Heart left ventricle (tissue), 16 donors: ENCODE measurements around the gene LIN9. TPM values are rescaled to one million over a fixed set of nuclear protein-coding genes. Genes with fewer than 3 reads are reported as not detected.

Source experiments
- ATAC-seq, 4 donors: fragments of 200-7000 bp; cut with Tn5 transposase; one replicate each; pipeline ENCODE4 v1.9.1; 2020 to 2022; ENCODE audit warnings: moderate library complexity in 4 of 4, mild to moderate bottlenecking in 3 of 4, moderate number of reproducible peaks in 1 of 4
- DNase-seq, 5 donors: peaks; one replicate each; pipeline ENCODE4 v3.0.0-alpha.2; 2020
- H3K27ac ChIP-seq, 12 donors: fragments of 200-600 bp; sonication (generic) in 4 of 12; one replicate each; pipeline versions ENCODE4 v1.5.0 to v1.8.0; 2016 to 2022; ENCODE audit warnings: mild to moderate bottlenecking in 2 of 12
- H3K27me3 ChIP-seq, 9 donors: fragments of 200-600 bp; sonication (generic) in 2 of 9; one replicate each; pipeline versions ENCODE4 v1.5.1 to v1.8.0; 2016 to 2022; ENCODE audit warnings: mild to moderate bottlenecking in 3 of 9
- H3K36me3 ChIP-seq, 9 donors: fragments of 200-600 bp; sonication (generic) in 2 of 9; one replicate each; pipeline versions ENCODE4 v1.5.0 to v1.8.0; 2018 to 2022; ENCODE audit warnings: mild to moderate bottlenecking in 2 of 9
- H3K4me1 ChIP-seq, 12 donors: fragments of 200-600 bp; sonication (generic) in 4 of 12; one replicate each; pipeline versions ENCODE4 v1.5.0 to v1.8.0; 2016 to 2022; ENCODE audit warnings: mild to moderate bottlenecking in 3 of 12
- H3K4me3 ChIP-seq, 12 donors: fragments of 200-600 bp; sonication (generic) in 4 of 12; one replicate each; pipeline versions ENCODE4 v1.5.0 to v1.8.0; 2017 to 2022; ENCODE audit warnings: mild to moderate bottlenecking in 9 of 12, moderate library complexity in 4 of 12
- H3K9me3 ChIP-seq, 12 donors: fragments of 200-600 bp; sonication (generic) in 4 of 12; one replicate each; pipeline versions ENCODE4 v1.5.0 to v1.8.0; 2016 to 2022; ENCODE audit warnings: mild to moderate bottlenecking in 1 of 12
- CTCF ChIP-seq, 12 donors: fragments of 200-600 bp; sonication (generic) in 4 of 12; IDR thresholded peaks; one replicate each; pipeline versions ENCODE4 v1.5.0 to v1.8.0; 2018 to 2022; ENCODE audit warnings: antibody characterized with exemption in 12 of 12, mild to moderate bottlenecking in 5 of 12
- POLR2A ChIP-seq, 2 donors: fragments of 450-650 bp; IDR thresholded peaks; one replicate each; pipeline ENCODE4 v1.6.1; 2017; ENCODE audit warnings: antibody characterized with exemption in 2 of 2, mild to moderate bottlenecking in 2 of 2, moderate library complexity in 2 of 2
- WGBS, 4 donors: extraction: QIAGEN DNeasy Blood & Tissue Kit in 2 of 4; methylation state at CpG; one replicate each; pipeline versions ENCODE4 v1.1.5 to v1.1.7; 2013 to 2018; 5-methylcytosine and 5-hydroxymethylcytosine counted together
- intact Hi-C, 10 donors: fragments of 100-400 bp; cut with DNase I; formaldehyde crosslinking; loops; one replicate each; pipeline versions ENCODE4 v1.11.1 to v1.14.2; 2022
- polyA plus RNA-seq, 2 donors: library from polyadenylated mRNA; stranded (reverse); fragments of 200-250 nt; gene quantifications; one replicate each; pipeline ENCODE4 v1.2.3, GENCODE V29; 2013
- total RNA-seq, 9 donors: library from RNA; depleted of rRNA in 2 of 9; stranded (reverse); fragments of >200 nt in 2 of 9; fragmentation: NEBNext Ultra II Directional in 3 of 9; extraction: Animal tissue kit (Norgen Biotek cat#: 25700) in 3 of 9; gene quantifications; one replicate each; pipeline versions ENCODE4 v1.1.0 to v1.2.4, GENCODE V29; 2016 to 2023
- donor health status: ischemic (EF 13 %, LVEDD 7.1; RV severe dilation, severe dysfunction).
- donor health status: healthy with polysubstance abuse.
- donor health status: DM: no; HTN: yes; CAD: no.
- donor health status: DM: no; HTN: no; CAD: no.
- donor health status: ischemic (EF 25% LVEDD 6.9; RV normal size, moderate dysfunction).
- donor health status: ischemic (EF 25% LVEDD 5.7; RV mildly dilated, moderate dysfunction).
- donor health status: healthy.
- donor health status: DM: yes; HTN: yes; CAD: no.
- donor health status: ischemic (EF 35%, LVEDD 5.7; RV mildly dilated, moderate dysfunction).
- donor health status: nonischemic (EF 11% LVEDD 7.7; RV severe dilation, severe dysfunction).
- donor health status: DM: yes; HTN: yes; CAD: no.
- donor health status: PGD.
- donor health status: ischemic (EF 29% LVEDD 5.4; RV normal size, mild dysfunction).
- donor health status: nonischemic (EF 23%, LVEDD 6.1; RV moderate dilation, normal function).

Gene LIN9
- total and polyA plus RNA-seq, 11 donors: 10.9 to 21.0 (median 17.7) TPM

- ATAC-seq (peak in 3 of 4 donors; percentile 22 to 33 (median 31)), DNase-seq (no peak)
- H3K27ac ChIP-seq: no peak within 1 kb of the TSS
- peaks cover 0 to 26% (median 8%) of the 10 kb centered on the region in 9 donors for H3K27me3 ChIP-seq
- peak within 1 kb of the TSS in 11 of 12 donors; percentile 30 to 61 (median 51) for H3K4me3 ChIP-seq
- intact Hi-C loops: no loop called here
- H3K9me3 ChIP-seq: no peaks in the 10 kb centered on the region
- H3K36me3 ChIP-seq: no peaks in the 10 kb centered on the region
- H3K4me1 ChIP-seq: peaks cover 0 to 12% (median 3%) of the 10 kb centered on the region in 12 donors
- WGBS, 4 donors: 4 to 9% (median 6%) methylated on average over 25 to 62 of the region's 62 CpGs
- no peak for TF ChIP-seq CTCF (IDR thresholded peaks at IDR 0.05)
- no peak for TF ChIP-seq POLR2A (IDR thresholded peaks at IDR 0.05)
Observed at GRCh38 chr1:226223157-226223785, 85.7 kb downstream of the LIN9 start, which contains the start of gene MIXL1. Gene MIXL1 (plus strand): TSS chr1:226223664. CDS start chr1:226223682, 18 bp downstream.

DNA sequence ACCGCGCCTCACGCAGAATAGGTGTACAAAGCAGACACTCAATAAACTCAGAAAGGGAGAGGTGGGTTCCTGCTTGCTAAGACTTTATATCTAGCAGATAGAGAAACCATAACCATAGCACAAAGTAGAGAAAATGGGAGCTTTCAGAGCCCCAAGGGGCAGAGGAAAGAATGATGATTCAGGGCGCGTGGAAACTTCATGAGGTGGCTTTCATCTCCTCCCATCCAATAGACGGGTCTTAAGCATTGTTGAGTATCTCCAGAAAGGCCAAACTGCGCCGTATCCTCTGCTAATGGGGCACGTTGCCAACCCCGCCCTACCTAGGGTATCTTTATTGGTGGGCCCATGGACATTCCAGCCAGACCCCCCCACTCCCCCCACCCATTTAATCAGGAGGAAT lies 86.3 kb downstream of the LIN9 start:
- ATAC-seq (no peak), DNase-seq (no peak)
- Histone ChIP-seq H3K27me3 (peaks cover 0 to 26% (median 8%) of the 10 kb centered on the region in 9 donors), H3K36me3 (no peaks in the 10 kb centered on the region), H3K4me1 (peaks cover 0 to 12% (median 3%) of the 10 kb centered on the region in 12 donors), H3K4me3 (no peak overlapping the region), H3K9me3 (no peaks in the 10 kb centered on the region), H3K27ac (no peak overlapping the region)
- intact Hi-C loops: no loop called here
- TF ChIP-seq CTCF (IDR thresholded peaks at IDR 0.05): no peak
- TF ChIP-seq POLR2A (IDR thresholded peaks at IDR 0.05): no peak
- 90 to 97% (median 93%) methylated on average over 10 of the region's 10 CpGs for WGBS, 4 donors

DNA sequence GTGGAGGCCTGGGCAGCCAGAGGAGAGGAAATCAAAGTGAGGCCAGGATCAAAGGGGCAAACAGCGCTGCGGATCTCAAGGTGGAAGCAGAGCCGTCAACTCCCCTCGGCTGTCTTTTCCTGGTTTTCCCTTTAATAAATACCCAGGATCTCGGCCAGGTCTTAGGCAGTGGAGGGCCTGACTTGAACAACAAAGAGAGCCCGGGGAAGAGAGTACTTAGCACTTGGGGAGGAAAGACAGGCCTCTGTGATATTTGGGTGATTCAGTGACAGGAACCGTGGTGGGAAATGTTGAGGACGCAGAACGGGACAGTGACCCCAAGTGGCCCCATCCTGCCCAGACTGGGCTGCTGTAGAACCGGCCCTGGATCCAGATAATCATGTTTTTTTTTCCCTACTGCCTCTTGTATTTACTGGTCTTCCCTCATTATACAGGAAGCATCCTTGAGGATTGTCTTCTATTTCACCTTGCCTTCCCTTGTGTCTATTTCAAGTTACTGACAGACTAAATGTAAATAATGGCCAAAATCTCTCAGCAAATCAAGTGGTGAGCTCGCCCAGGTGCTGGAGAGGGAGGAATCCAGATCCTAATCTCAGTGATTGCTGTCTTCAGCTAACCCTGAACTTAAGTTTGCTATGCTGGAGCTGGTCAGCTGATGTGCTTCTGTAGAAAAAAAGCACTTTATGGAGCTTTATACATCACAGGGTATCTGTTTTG lies 88.3 kb downstream of the LIN9 start:
- Histone ChIP-seq H3K4me3 (no peak overlapping the region), H3K27ac (no peak overlapping the region), H3K27me3 (peaks cover 0 to 26% (median 8%) of the 10 kb centered on the region in 9 donors), H3K4me1 (peaks cover 0 to 12% (median 3%) of the 10 kb centered on the region in 12 donors), H3K36me3 (no peaks in the 10 kb centered on the region), H3K9me3 (no peaks in the 10 kb centered on the region)
- intact Hi-C loops: no loop called here
- 49 to 60% (median 55%) methylated on average over 11 of the region's 11 CpGs for WGBS, 4 donors
- TF ChIP-seq CTCF (IDR thresholded peaks at IDR 0.05): no peak
- TF ChIP-seq POLR2A (IDR thresholded peaks at IDR 0.05): no peak
- ATAC-seq (no peak), DNase-seq (no peak)

DNA sequence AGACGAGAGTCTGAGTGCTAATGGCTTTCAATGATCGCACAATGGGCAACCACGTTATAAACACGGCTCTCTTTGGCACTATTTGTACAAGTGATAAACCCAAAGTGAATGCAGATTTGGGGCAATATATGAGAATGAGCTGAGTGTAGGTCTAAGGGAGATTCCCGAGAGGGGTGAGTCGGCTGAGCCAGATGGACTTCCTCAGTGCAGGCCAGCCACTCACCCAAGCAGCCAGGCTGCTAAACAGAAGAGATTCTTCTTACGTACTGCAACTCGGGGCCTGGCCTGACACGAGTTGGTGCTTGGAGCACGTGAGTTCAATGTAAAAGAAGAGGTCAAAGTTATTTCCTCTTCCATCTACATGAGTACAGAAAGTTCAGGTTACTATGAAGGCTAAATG lies 91.7 kb downstream of the LIN9 start:
- no peaks in the 10 kb centered on the region for H3K9me3 ChIP-seq
- intact Hi-C loops: no loop called here
- no peak for ATAC-seq
- no peak overlapping the region for H3K4me3 ChIP-seq
- no peaks in the 10 kb centered on the region for H3K27me3 ChIP-seq
- no peak overlapping the region for H3K27ac ChIP-seq
- no peak for DNase-seq
- WGBS, 4 donors: 69 to 72% (median 71%) methylated on average over 10 of the region's 10 CpGs
- H3K36me3 ChIP-seq: no peaks in the 10 kb centered on the region
- TF ChIP-seq CTCF (IDR thresholded peaks at IDR 0.05) (no peak), POLR2A (IDR thresholded peaks at IDR 0.05) (no peak)
- H3K4me1 ChIP-seq: no peaks in the 10 kb centered on the region
